Measurements from ENCODE around the gene APLNR. TPM values are rescaled to one million over a fixed set of nuclear protein-coding genes. Genes with fewer than 3 reads are reported as not detected.

The APLNR gene
- total and polyA plus RNA-seq, 2 donors (not counting 3 experiments of a cell fraction or from before 2014, with no cell fraction given) = 0.04 to 0.38 TPM

DNA sequence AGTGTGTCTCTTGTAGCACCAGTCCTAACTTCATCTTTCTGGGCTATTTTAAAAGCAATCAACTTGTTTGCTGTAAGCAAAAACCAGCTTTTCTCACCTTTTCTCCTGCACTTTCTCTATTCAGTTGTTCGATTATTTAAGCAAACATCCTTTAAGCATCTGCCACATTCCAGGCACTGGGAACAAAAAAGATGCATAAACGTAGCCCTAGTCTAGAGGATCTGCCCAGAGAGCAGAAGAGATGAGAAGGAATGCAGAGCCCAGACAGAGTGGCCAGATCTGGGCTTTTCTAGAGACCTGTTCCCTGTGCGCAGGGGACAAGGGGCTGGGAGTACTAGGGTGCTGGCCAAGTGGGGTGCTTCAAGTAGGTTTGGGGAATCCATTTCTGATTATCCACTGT lies 8.4 kb downstream of the APLNR start:
- H3K9ac ChIP-seq (replicated peaks; ENCODE audit: extremely low read depth, insufficient read depth, low read length) = no peak overlapping the region
- no TSS peak for BruUV-seq (replicated peaks)
- H3K27ac ChIP-seq (ENCODE audit: insufficient read depth, low read depth, low read length) = no peak overlapping the region
- ChIA-PET CTCF (interaction anchor here (1.1 kb wide), 1 partner anchor 21 kb away, joined by 4 read pairs; no protein-coding TSS in a partner anchor), POLR2A (no interaction called here)
- H3K36me3 ChIP-seq (ENCODE audit: control insufficient read depth in 2 of 2, extremely low read depth in 1 of 2, insufficient read depth in 2 of 2, low read length in 2 of 2) = no peaks in the 10 kb centered on the region
- peaks cover 20 to 23% of the 10 kb centered on the region in 2 experiments for H3K27me3 ChIP-seq (ENCODE audit: control insufficient read depth in 2 of 2, insufficient read depth in 2 of 2, low read length in 2 of 2)
- DNase-seq (ENCODE audit: low read depth, low spot score) (no peak), FAIRE-seq (no peak)
- intact Hi-C loops (cut with micrococcal nuclease) = no loop called here
- no peaks in the 10 kb centered on the region for H3K9me1 ChIP-seq (replicated peaks; ENCODE audit: control insufficient read depth, extremely low read depth, insufficient read depth, low read length)
- no peak overlapping the region for H2AFZ ChIP-seq (ENCODE audit: low read depth, low read length)
- H3K9me3 ChIP-seq (replicated peaks; ENCODE audit: control insufficient read depth, insufficient read depth, low read length) = no peaks in the 10 kb centered on the region
- H3K4me2 ChIP-seq (ENCODE audit: insufficient read depth, low read length) = no peak overlapping the region
- dilution Hi-C loops (cut with MboI; ENCODE audit: extremely low pct_ligation_motif_present, low sequenced_read_pairs) = no loop called here
- no peaks in the 10 kb centered on the region for H4K20me1 ChIP-seq (replicated peaks; ENCODE audit: control insufficient read depth, extremely low read depth, insufficient read depth, low read length)
- TF ChIP-seq GATA2 (IDR thresholded peaks at IDR 0.05; ENCODE audit: insufficient read depth, insufficient read length, low read depth, low read length) (no peak), POLR2A (IDR thresholded peaks at IDR 0.05; ENCODE audit: low read depth, low read length) (no peak), MAX (IDR thresholded peaks at IDR 0.05; ENCODE audit: insufficient read depth, insufficient read length) (no peak), POLR2AphosphoS5 (IDR thresholded peaks at IDR 0.05; ENCODE audit: insufficient read depth, low read depth, low read length) (no peak), MYC (IDR thresholded peaks at IDR 0.05; ENCODE audit: low read depth, low read length) (no peak)
- TF ChIP-seq, protein P1, sequence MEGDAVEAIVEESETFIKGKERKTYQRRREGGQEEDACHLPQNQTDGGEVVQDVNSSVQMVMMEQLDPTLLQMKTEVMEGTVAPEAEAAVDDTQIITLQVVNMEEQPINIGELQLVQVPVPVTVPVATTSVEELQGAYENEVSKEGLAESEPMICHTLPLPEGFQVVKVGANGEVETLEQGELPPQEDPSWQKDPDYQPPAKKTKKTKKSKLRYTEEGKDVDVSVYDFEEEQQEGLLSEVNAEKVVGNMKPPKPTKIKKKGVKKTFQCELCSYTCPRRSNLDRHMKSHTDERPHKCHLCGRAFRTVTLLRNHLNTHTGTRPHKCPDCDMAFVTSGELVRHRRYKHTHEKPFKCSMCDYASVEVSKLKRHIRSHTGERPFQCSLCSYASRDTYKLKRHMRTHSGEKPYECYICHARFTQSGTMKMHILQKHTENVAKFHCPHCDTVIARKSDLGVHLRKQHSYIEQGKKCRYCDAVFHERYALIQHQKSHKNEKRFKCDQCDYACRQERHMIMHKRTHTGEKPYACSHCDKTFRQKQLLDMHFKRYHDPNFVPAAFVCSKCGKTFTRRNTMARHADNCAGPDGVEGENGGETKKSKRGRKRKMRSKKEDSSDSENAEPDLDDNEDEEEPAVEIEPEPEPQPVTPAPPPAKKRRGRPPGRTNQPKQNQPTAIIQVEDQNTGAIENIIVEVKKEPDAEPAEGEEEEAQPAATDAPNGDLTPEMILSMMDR (IDR thresholded peaks at IDR 0.05; ENCODE audit: extremely low read depth in 1 of 2, insufficient read depth in 1 of 2, low read depth in 1 of 2, low read length in 2 of 2) = no peak
- no peaks in the 10 kb centered on the region for H3K79me2 ChIP-seq (ENCODE audit: control insufficient read depth, insufficient read depth, low read length)
- H3K4me3 ChIP-seq (replicated peaks in 1 of 3; ENCODE audit: insufficient read depth in 1 of 3, low read depth in 1 of 3, low read length in 3 of 3) = no peak overlapping the region
- H3K4me1 ChIP-seq (ENCODE audit: control insufficient read depth, extremely low read depth, insufficient read depth, low read length) = no peaks in the 10 kb centered on the region

DNA sequence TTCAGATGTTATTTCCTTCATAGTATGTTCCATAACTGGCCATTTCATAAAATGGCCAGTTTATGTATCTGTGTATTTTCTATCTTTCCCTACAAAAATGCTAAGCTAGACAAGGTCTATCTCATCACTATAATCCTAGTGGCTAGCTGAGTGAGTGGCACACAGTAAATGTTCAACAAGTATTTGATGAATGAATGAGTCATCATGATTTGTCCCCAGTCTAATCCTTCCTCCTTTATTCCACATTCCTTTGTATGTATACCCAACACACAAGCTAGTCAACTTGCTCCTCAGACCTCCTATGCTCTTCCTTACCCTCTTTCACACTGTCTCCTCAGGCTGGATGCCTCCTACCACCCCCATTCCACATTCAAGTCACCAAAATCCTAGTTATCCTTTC lies 12.5 kb downstream of the APLNR start:
- Histone ChIP-seq H3K79me2 (ENCODE audit: control insufficient read depth, insufficient read depth, low read length) (no peaks in the 10 kb centered on the region), H3K27ac (ENCODE audit: insufficient read depth, low read depth, low read length) (no peak overlapping the region), H3K36me3 (ENCODE audit: control insufficient read depth in 2 of 2, extremely low read depth in 1 of 2, insufficient read depth in 2 of 2, low read length in 2 of 2) (no peaks in the 10 kb centered on the region), H3K4me2 (ENCODE audit: insufficient read depth, low read length) (no peak overlapping the region), H3K9ac (replicated peaks; ENCODE audit: extremely low read depth, insufficient read depth, low read length) (no peak overlapping the region), H4K20me1 (replicated peaks; ENCODE audit: control insufficient read depth, extremely low read depth, insufficient read depth, low read length) (no peaks in the 10 kb centered on the region), H3K9me1 (replicated peaks; ENCODE audit: control insufficient read depth, extremely low read depth, insufficient read depth, low read length) (no peaks in the 10 kb centered on the region), H2AFZ (ENCODE audit: low read depth, low read length) (no peak overlapping the region), H3K9me3 (replicated peaks; ENCODE audit: control insufficient read depth, insufficient read depth, low read length) (no peaks in the 10 kb centered on the region), H3K27me3 (ENCODE audit: control insufficient read depth in 2 of 2, insufficient read depth in 2 of 2, low read length in 2 of 2) (peaks cover 0 to 3% of the 10 kb centered on the region in 2 experiments), H3K4me3 (replicated peaks in 1 of 3; ENCODE audit: insufficient read depth in 1 of 3, low read depth in 1 of 3, low read length in 3 of 3) (no peak overlapping the region), H3K4me1 (ENCODE audit: control insufficient read depth, extremely low read depth, insufficient read depth, low read length) (peaks cover 10% of the 10 kb centered on the region)
- DNase-seq (ENCODE audit: low read depth, low spot score) (no peak), FAIRE-seq (no peak)
- ChIA-PET CTCF (no interaction called here), POLR2A (no interaction called here)
- no TSS peak for BruUV-seq (replicated peaks)
- dilution Hi-C loops (cut with MboI; ENCODE audit: extremely low pct_ligation_motif_present, low sequenced_read_pairs) (no loop called here), intact Hi-C loops (cut with micrococcal nuclease) (no loop called here)
- TF ChIP-seq, protein P1 (IDR thresholded peaks at IDR 0.05; ENCODE audit: extremely low read depth in 1 of 2, insufficient read depth in 1 of 2, low read depth in 1 of 2, low read length in 2 of 2) = no peak
- peak; percentile 50 for TF ChIP-seq FOS (IDR thresholded peaks at IDR 0.05; ENCODE audit: borderline replicate concordance, insufficient read depth, low read length)
- TF ChIP-seq JUN (IDR thresholded peaks at IDR 0.05; ENCODE audit: borderline replicate concordance, insufficient read depth, insufficient read length, low read depth) = peak; percentile 60
